Neural cell (in vitro differentiated cells): ENCODE measurements around the gene TAOK2. TPM values are rescaled to one million over a fixed set of nuclear protein-coding genes. Genes with fewer than 3 reads are reported as not detected.

ENCODE experiments used
- H2AFZ ChIP-seq: fragments of 200-600, 300-800 bp; sonication (generic), shearing (Covaris generic); 2 replicates; pipeline ENCODE4 v1.6.0; 2014; ENCODE audit warnings: low read depth, mild to moderate bottlenecking, antibody characterized with exemption, low read length, moderate library complexity
- H3F3A ChIP-seq: fragments of 200-600 bp; shearing (Covaris generic); 2 replicates; pipeline ENCODE4 v1.6.1; 2016; ENCODE audit warnings: mild to moderate bottlenecking, moderate library complexity, mixed read lengths, antibody characterized with exemption, low read length; ENCODE audit not compliant: insufficient read depth, poor library complexity, severe bottlenecking
- H3K27ac ChIP-seq: fragments of 200-600, 300-800 bp; sonication (generic), shearing (Covaris generic); 2 replicates; pipeline ENCODE4 v1.5.1; 2014; ENCODE audit warnings: mild to moderate bottlenecking, low read length, moderate library complexity
- H3K27me3 ChIP-seq: fragments of 300-800, 200-600 bp; sonication (generic), shearing (Covaris generic); 2 replicates; pipeline ENCODE4 v1.6.0; 2014; ENCODE audit warnings: mild to moderate bottlenecking, low read depth, low read length, moderate library complexity; ENCODE audit not compliant: insufficient read depth
- H3K36me3 ChIP-seq: fragments of 300-800, 200-600 bp; sonication (generic), shearing (Covaris generic); 2 replicates; pipeline ENCODE4 v1.5.1; 2014; ENCODE audit warnings: mild to moderate bottlenecking, antibody characterized with exemption, low read length, moderate library complexity; ENCODE audit not compliant: insufficient read depth
- H3K4me2 ChIP-seq: fragments of 300-800, 200-600 bp; sonication (generic), shearing (Covaris generic); 2 replicates; pipeline ENCODE4 v1.6.0; 2014; ENCODE audit warnings: mild to moderate bottlenecking, low read length
- H3K4me3 ChIP-seq: fragments of 300-800, 200-600 bp; sonication (generic), shearing (Covaris generic); 2 replicates; pipeline ENCODE4 v1.5.1; 2014; ENCODE audit warnings: mild to moderate bottlenecking, low read length, moderate library complexity
- H3K79me2 ChIP-seq: fragments of 200-600 bp; shearing (Covaris generic); replicated peaks from 2 replicates; pipeline ENCODE4 v1.6.0; 2014; ENCODE audit warnings: mild to moderate bottlenecking, low read length, moderate library complexity; ENCODE audit not compliant: insufficient read depth
- H3K9ac ChIP-seq: fragments of 300-800, 200-600 bp; sonication (generic), shearing (Covaris generic); 2 replicates; pipeline ENCODE4 v1.6.1; 2016; ENCODE audit warnings: mild to moderate bottlenecking, low read length, mixed read lengths
- H3K9me2 ChIP-seq: fragments of 200-600 bp; shearing (Covaris generic); 2 replicates; pipeline ENCODE4 v1.6.1; 2016; ENCODE audit warnings: mild to moderate bottlenecking, low read length, mixed read lengths; ENCODE audit not compliant: insufficient read depth
- H3K9me3 ChIP-seq: fragments of 200-600, 300-800 bp; sonication (generic), shearing (Covaris generic); 2 replicates; pipeline ENCODE4 v1.6.1; 2016; ENCODE audit warnings: mild to moderate bottlenecking, mixed run types, low read length, moderate library complexity, mixed read lengths
- H4K20me1 ChIP-seq: fragments of 200-600 bp; shearing (Covaris generic); 2 replicates; pipeline ENCODE4 v1.6.1; 2016; ENCODE audit warnings: mild to moderate bottlenecking, mixed run types; ENCODE audit not compliant: insufficient read depth
- CTCF ChIP-seq: fragments of 450-650 bp; IDR thresholded peaks from 2 replicates; pipeline ENCODE4 v1.5.1; 2014; ENCODE audit warnings: antibody characterized with exemption, mild to moderate bottlenecking, moderate library complexity; ENCODE audit not compliant: poor library complexity, severe bottlenecking
- EP300 ChIP-seq: fragments of 450-650 bp; conservative IDR thresholded peaks from 2 replicates; pipeline ENCODE4 v1.6.1; 2014; ENCODE audit warnings: antibody characterized with exemption, mild to moderate bottlenecking, moderate library complexity; ENCODE audit not compliant: poor library complexity, severe bottlenecking
- EZH2 ChIP-seq: fragments of 200-600, 300-800 bp; shearing (Covaris generic), sonication (generic); IDR thresholded peaks from 2 replicates; pipeline ENCODE4 v1.6.1; 2014; ENCODE audit warnings: antibody characterized with exemption, low read length, borderline replicate concordance, mild to moderate bottlenecking; ENCODE audit not compliant: insufficient read depth, poor library complexity, severe bottlenecking
- MXI1 ChIP-seq: fragments of 450-650 bp; conservative IDR thresholded peaks from 2 replicates; pipeline ENCODE4 v1.6.1; 2014; ENCODE audit warnings: antibody characterized with exemption, mild to moderate bottlenecking; ENCODE audit not compliant: poor library complexity, severe bottlenecking
- POLR2AphosphoS5 ChIP-seq: IDR thresholded peaks from 2 replicates; pipeline ENCODE4 v1.6.1; 2012
- RAD21 ChIP-seq: fragments of 450-650 bp; conservative IDR thresholded peaks from 2 replicates; pipeline ENCODE4 v1.6.1; 2014; ENCODE audit warnings: antibody characterized with exemption, mild to moderate bottlenecking, moderate library complexity
- SMC3 ChIP-seq: fragments of 450-650 bp; conservative IDR thresholded peaks from 2 replicates; pipeline ENCODE4 v1.6.1; 2014; ENCODE audit warnings: antibody characterized with exemption, mild to moderate bottlenecking, moderate library complexity; ENCODE audit not compliant: poor library complexity
- TAF1 ChIP-seq: IDR thresholded peaks from 2 replicates; pipeline ENCODE4 v1.6.1; 2012; ENCODE audit warnings: low read depth
- polyA plus RNA-seq: library from polyadenylated mRNA; depleted of rRNA; stranded (reverse); fragments of >200 nt; gene quantifications from 2 replicates; pipeline ENCODE4 v1.2.3, GENCODE V29; 2014
- TF ChIP-seq, protein P1 (sequence below): IDR thresholded peaks from 2 replicates; pipeline ENCODE4 v1.6.1; 2012; ENCODE audit warnings: borderline replicate concordance

TAOK2 gene
- polyA plus RNA-seq, 1 donor from 2014 or later, result 62.7 TPM

DNA sequence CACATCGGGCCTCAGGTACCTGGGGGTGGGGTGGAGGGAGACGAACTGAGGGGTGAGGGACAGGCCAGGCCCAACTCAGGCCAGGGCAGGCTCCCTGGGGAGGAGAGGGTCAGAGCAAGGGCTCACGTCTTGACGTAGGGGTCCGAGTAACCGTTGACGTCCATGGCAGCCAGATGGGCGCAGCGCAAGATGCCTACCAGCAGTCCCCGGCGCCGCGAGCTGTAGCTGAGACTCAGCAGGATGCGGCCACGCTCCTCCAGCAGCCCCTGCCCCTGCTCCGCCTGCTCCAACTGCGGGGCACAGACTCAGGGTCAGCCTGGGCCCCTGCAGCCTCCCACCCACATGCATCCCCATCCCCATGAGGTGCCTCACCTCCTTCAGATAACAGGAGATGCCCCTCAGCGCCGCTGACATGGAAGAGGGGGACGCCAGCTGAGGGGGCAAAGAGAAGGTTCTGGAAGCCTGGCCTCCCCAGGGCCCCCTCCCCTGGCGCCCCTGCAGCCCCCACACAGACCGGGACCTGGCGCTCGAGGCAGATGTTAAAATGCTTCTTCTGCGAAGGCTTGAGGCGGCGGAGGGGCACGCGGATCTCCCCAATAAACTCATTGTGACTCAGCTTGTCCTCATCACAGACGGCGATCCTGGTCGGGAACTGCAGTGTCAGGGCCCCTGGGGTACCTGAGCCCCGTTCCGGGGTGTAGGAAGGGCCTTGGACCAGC is 33.1 kb downstream of the TAOK2 start:
- no peaks in the 10 kb centered on the region for H3K9me2 ChIP-seq
- H3F3A ChIP-seq, result no peaks in the 10 kb centered on the region
- no peaks in the 10 kb centered on the region for H3K36me3 ChIP-seq
- no peaks in the 10 kb centered on the region for H3K79me2 ChIP-seq
- H3K27me3 ChIP-seq, result no peaks in the 10 kb centered on the region
- no peak overlapping the region for H2AFZ ChIP-seq
- H3K9me3 ChIP-seq, result no peaks in the 10 kb centered on the region
- H4K20me1 ChIP-seq, result no peaks in the 10 kb centered on the region
- H3K4me3 ChIP-seq, result no peak overlapping the region
- TF ChIP-seq, protein P1, sequence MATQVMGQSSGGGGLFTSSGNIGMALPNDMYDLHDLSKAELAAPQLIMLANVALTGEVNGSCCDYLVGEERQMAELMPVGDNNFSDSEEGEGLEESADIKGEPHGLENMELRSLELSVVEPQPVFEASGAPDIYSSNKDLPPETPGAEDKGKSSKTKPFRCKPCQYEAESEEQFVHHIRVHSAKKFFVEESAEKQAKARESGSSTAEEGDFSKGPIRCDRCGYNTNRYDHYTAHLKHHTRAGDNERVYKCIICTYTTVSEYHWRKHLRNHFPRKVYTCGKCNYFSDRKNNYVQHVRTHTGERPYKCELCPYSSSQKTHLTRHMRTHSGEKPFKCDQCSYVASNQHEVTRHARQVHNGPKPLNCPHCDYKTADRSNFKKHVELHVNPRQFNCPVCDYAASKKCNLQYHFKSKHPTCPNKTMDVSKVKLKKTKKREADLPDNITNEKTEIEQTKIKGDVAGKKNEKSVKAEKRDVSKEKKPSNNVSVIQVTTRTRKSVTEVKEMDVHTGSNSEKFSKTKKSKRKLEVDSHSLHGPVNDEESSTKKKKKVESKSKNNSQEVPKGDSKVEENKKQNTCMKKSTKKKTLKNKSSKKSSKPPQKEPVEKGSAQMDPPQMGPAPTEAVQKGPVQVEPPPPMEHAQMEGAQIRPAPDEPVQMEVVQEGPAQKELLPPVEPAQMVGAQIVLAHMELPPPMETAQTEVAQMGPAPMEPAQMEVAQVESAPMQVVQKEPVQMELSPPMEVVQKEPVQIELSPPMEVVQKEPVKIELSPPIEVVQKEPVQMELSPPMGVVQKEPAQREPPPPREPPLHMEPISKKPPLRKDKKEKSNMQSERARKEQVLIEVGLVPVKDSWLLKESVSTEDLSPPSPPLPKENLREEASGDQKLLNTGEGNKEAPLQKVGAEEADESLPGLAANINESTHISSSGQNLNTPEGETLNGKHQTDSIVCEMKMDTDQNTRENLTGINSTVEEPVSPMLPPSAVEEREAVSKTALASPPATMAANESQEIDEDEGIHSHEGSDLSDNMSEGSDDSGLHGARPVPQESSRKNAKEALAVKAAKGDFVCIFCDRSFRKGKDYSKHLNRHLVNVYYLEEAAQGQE, result no peak
- TF ChIP-seq TAF1, result no peak
- no peak for TF ChIP-seq POLR2AphosphoS5
- no peak for TF ChIP-seq EZH2
- TF ChIP-seq MXI1, result no peak
- no peak for TF ChIP-seq RAD21
- TF ChIP-seq CTCF, result no peak
- TF ChIP-seq EP300, result no peak
- TF ChIP-seq SMC3, result no peak
- no peak overlapping the region for H3K9ac ChIP-seq
- H3K4me2 ChIP-seq, result no peak overlapping the region
- no peak overlapping the region for H3K27ac ChIP-seq

DNA sequence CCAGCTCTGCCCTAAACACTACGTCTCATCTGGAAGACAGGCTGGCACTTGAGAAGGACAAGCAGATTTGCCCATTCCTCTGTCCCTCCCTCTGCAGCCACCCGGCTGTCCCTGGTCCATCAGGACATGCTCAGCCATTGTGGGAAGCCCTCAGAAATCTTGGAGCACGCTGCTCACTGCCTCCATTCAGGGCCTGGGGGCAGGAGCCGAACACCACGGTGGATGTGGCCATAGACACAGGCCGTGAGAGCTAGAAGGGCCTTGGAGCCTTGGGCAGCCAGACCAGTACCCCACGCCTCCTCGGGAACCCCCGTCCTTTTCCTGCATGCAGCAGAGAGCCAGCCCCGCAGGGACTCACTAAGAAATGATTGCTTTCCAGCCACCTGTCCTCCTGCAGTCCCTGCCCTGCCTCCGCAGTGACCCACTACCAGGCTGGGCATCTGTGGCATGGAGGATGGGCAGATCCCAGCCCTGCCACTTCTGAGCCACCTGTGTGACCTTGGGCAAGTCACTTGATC is 33.8 kb downstream of the TAOK2 start:
- H3K4me2 ChIP-seq, result no peak overlapping the region
- no peaks in the 10 kb centered on the region for H4K20me1 ChIP-seq
- H3K79me2 ChIP-seq, result no peaks in the 10 kb centered on the region
- H3K9ac ChIP-seq, result no peak overlapping the region
- no peak overlapping the region for H3K27ac ChIP-seq
- H3K36me3 ChIP-seq, result no peaks in the 10 kb centered on the region
- no peak for TF ChIP-seq CTCF
- no peak for TF ChIP-seq POLR2AphosphoS5
- TF ChIP-seq, protein P1, result no peak
- TF ChIP-seq TAF1, result no peak
- no peak for TF ChIP-seq EZH2
- TF ChIP-seq RAD21, result no peak
- TF ChIP-seq MXI1, result no peak
- TF ChIP-seq SMC3, result no peak
- TF ChIP-seq EP300, result no peak
- H3K27me3 ChIP-seq, result no peaks in the 10 kb centered on the region
- no peaks in the 10 kb centered on the region for H3F3A ChIP-seq
- no peaks in the 10 kb centered on the region for H3K9me3 ChIP-seq
- H3K4me3 ChIP-seq, result no peak overlapping the region
- no peaks in the 10 kb centered on the region for H3K9me2 ChIP-seq
- H2AFZ ChIP-seq, result no peak overlapping the region
